ENCODE measurements around the gene RNF181.
"Not testable (repeated sequence)": the region's sequence is repeated elsewhere in the genome, so short reads cannot be mapped to it uniquely, and the experiment has no call there.

The RNF181 gene

DNA sequence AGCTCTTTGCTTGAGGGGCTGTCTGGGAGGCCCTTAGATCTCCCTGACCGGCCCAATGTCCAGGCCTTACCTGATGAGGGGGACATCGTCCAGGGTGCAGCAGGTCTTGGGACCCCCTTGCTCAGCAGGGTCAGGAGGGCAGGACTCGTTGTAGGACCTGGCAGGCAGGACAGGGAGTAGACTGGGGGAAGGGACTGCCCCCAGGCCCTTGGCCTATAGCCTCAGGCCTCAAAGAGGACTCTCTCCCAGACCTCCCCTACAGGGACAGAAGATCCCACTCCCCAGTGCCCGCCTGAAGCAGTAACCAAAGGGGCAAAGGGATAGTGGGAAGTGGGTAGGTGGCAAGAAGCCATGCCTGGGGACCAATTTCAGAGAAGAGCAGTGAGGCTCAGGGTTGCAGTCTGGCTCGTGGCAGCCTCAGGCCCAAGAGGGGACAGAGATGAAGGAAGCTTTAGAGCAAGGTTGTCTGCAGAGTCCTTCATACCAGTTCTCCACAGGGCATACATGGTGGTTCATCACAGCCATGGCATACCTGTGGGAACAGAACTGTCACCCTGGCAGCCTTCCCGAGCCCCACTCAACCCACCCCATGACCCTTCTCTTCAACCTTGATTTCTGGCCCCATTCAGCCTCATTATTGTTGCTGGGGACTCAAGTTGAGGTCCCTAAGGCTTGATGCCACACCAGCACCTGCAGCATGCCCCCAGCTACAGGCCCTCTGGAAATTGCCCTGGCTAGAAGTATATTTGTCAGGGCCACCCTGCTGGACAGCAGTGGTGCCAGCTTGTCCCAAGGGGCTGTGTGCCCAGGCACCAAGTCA is 5.6 kb downstream of the RNF181 start:
- DNase-seq (ENCODE audit: low read depth): no peak
- peak overlapping the region; percentile 81 for H3K4me3 ChIP-seq (ENCODE audit: low read depth, low read length)
- TF ChIP-seq, protein P1, sequence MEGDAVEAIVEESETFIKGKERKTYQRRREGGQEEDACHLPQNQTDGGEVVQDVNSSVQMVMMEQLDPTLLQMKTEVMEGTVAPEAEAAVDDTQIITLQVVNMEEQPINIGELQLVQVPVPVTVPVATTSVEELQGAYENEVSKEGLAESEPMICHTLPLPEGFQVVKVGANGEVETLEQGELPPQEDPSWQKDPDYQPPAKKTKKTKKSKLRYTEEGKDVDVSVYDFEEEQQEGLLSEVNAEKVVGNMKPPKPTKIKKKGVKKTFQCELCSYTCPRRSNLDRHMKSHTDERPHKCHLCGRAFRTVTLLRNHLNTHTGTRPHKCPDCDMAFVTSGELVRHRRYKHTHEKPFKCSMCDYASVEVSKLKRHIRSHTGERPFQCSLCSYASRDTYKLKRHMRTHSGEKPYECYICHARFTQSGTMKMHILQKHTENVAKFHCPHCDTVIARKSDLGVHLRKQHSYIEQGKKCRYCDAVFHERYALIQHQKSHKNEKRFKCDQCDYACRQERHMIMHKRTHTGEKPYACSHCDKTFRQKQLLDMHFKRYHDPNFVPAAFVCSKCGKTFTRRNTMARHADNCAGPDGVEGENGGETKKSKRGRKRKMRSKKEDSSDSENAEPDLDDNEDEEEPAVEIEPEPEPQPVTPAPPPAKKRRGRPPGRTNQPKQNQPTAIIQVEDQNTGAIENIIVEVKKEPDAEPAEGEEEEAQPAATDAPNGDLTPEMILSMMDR (IDR thresholded peaks at IDR 0.05; ENCODE audit: control insufficient read depth, extremely low read depth, insufficient read depth): no peak

DNA sequence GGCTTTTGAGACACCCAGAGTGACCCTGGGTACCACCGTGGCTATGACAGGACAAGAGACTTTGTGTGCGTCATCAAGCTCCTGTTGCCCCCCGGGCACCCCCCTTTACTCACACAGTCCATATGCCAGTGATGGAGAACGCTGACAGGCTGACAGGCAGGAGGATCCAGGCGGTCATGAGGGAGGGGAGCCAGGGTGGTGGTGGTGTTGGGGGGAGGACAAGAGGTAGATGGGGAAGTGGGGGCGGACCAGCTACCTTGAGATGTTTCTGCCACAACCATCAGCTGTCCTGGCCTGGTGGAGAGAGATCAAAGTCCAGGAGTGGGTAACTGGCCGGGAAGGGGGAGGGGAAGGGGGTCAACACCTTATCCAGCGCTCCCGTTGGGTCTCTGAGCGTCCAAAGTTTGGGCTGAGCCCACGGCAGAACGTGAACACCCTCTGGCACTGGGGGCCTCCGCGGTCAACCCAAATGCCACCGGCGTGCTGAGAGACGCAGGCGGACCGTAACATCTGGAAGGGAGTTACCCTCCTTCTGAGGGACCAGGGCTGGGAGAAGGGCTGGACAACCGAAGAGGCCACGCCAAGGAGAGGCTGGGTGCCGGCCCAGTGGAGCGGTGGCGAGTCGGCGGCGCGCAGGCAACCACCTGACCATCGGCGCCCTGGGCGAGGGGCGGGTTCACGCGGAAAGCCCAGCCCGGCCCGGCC is 6.4 kb downstream of the RNF181 start:
- no peak for DNase-seq (ENCODE audit: low read depth)
- TF ChIP-seq, protein P1 (IDR thresholded peaks at IDR 0.05; ENCODE audit: control insufficient read depth, extremely low read depth, insufficient read depth): no peak
- H3K4me3 ChIP-seq (ENCODE audit: low read depth, low read length): peak overlapping the region; percentile 81

DNA sequence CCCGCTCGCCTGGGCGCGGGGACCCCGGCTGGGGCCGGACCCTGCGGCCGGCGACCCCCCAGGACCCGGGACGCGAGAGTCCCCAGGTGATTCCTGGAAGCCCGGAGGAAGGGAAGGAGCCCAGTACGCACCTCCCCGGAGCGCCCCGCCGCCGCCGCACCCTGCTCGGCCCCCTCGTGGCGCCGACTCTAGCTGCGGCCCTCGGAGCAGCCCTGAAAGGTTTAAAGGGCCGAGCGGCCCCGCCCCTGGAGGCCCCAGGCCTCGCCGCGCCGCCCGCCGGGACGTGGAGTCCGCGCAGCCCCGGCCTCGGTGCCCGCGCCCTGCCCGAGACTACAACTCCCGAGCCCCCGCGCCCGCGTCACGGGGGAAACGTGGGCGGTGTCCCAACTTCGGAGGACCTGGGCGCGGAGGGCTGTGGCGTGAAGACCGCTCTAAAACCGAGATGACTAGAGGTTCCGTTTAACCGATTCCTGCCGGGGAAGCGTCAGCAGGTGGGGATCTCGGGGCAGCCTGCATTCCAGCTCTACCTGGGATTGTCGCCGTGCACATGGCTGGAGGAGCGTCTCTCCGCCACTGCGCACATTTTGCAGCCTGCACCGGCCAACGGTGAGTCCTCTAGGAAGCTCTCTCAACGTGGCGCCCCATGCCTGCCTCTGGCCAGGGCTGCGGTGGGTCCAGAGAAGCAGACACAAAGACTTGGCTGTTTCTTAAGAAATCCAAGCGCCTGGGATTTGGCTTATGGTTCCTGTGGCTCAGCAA is 7.1 kb downstream of the RNF181 start, which contains the start of gene TMEM150A:
TSS of gene TMEM150A (minus strand) at position 223 of the 759 bp plus-strand sequence. CDS start 750 bp downstream, outside the sequence.
- DNase-seq (ENCODE audit: low read depth): no peak
- peak within 1 kb of the TSS; percentile 81 for H3K4me3 ChIP-seq (ENCODE audit: low read depth, low read length)
- TF ChIP-seq, protein P1 (IDR thresholded peaks at IDR 0.05; ENCODE audit: control insufficient read depth, extremely low read depth, insufficient read depth): 0 out of 2 replicates have a peak, but pooled peaks have one; percentile 1

DNA sequence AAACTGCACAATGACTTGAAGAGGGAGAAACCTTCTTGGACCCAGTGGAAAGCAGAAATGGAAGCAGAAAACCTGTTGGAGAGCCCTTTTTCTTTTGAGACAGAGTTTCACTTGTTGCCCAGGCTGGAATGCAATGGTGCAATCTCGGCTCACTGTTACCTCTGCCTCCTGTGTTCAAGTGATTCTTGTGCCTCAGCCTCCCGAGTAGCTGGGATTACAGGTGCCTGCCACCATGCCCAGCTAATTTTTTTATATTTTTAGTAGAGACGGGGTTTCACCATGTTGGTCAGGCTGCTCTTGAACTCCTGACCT is 8.5 kb downstream of the RNF181 start:
- DNase-seq (ENCODE audit: low read depth): not testable (repeated sequence)

DNA sequence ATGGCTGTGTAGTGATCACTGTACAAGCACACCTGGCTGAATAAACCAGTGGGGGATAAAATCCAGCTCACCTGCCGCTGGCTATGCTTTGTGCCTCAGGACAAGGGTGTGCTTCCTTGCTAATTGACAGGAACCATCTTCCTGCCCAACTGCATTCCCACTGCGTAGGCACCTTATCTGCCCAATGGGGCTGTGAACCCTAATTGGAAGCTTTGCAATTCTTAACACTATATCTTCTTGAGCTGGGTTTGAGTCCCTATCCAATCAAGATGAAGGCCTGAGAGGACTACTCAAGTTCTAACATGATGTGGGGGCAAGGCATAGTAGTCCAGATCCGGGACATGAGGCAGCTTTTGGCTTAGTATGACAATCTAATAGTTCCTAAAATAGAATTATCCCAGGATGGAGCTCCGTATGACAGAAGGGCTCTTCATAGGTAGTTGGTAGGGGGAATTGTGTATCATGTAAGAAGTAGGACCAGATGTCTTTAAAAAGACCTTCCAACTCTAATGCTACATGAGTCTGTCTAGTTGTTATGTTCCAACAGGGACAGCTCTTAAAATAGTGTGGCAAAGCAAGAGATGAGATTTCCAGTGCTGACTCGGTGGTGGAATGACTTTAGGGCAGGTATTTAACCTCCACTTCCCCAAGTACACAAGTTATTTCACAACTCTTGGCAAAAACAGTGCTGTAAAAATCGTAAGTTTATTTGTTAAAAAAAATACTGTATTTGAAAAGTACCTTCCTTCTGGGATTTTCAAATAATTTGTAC is 9.2 kb downstream of the RNF181 start:
- H3K4me3 ChIP-seq (ENCODE audit: low read depth, low read length): no peak overlapping the region
- TF ChIP-seq, protein P1 (IDR thresholded peaks at IDR 0.05; ENCODE audit: control insufficient read depth, extremely low read depth, insufficient read depth): no peak
- no peak for DNase-seq (ENCODE audit: low read depth)

More for the DNA sequence above, 8.5 kb downstream of the RNF181 start:
- H3K4me3 ChIP-seq (ENCODE audit: low read depth, low read length): peak overlapping the region; percentile 81

DNA sequence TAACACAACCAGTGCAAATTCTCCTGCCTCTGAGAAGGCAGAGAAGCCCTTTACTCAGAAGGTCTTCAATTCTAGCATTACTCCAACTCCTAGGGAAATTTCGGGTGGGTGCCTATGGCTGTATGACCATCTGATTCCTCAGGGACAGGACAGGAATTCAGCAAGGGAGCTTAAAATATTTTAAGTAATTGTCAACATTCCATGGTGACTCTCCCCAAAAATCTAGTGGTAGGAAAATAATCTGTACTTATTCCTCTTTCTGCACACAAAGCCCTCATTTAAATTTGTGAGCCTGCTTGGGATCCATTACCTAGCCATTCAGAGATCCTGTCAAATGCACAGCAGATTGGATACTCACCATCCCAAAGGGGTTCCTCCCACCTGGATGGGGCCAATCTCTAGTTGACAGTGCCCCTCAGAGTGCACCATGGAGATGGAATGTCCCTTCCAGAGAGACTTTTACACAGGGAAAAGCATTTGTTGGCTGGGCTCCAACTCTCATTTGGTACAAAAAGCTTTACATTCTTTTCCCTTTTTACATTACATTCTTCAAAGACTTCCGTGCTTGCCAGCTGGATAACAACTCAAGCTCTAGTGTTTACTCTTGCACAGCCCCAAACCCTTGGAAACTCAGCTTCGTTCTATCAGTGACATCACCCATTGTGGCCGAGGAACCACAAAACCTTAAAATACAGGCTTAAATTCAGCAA is 10.0 kb downstream of the RNF181 start:
- TF ChIP-seq, protein P1 (IDR thresholded peaks at IDR 0.05; ENCODE audit: control insufficient read depth, extremely low read depth, insufficient read depth): no peak
- DNase-seq (ENCODE audit: low read depth): no peak
- H3K4me3 ChIP-seq (ENCODE audit: low read depth, low read length): no peak overlapping the region
